Stimulated activated effector memory CD8-positive, alpha-beta T cell treated with anti-CD3 and anti-CD28 coated beads, Interleukin-12 subunit alpha, Interleukin-12 subunit beta, amount 100 ng/mL, for 72 hours (primary cell): ENCODE data around the gene YWHAE.
A peak's percentile ranks its signal among the peaks of the same experiment; 100 is the strongest.
"Not testable (repeated sequence)": the region's sequence is repeated elsewhere in the genome, so short reads cannot be mapped to it uniquely, and the experiment has no call there.

Experiments
- ATAC-seq: fragments of 150-1000 bp; cut with Tn5 transposase; 2 replicates; pipeline ENCODE4 v1.10.0; 2021
- DNase-seq, 2 donors: peaks; one replicate each; pipeline ENCODE4 v3.0.0; 2021 to 2022; ENCODE audit warnings: low spot score in 2 of 2
- H3K27ac Mint-ChIP-seq: one replicate; pipeline ENCODE4 v1.8.0; 2022; ENCODE audit warnings: mild to moderate bottlenecking, mixed read lengths
- H3K36me3 Mint-ChIP-seq: one replicate; pipeline ENCODE4 v1.8.0; 2022; ENCODE audit warnings: mild to moderate bottlenecking, mixed read lengths
- H3K4me1 Mint-ChIP-seq: one replicate; pipeline ENCODE4 v1.8.0; 2022; ENCODE audit warnings: mixed read lengths
- H3K4me3 Mint-ChIP-seq: one replicate; pipeline ENCODE4 v1.8.0; 2022; ENCODE audit warnings: mild to moderate bottlenecking, mixed read lengths
- H3K9me3 Mint-ChIP-seq: one replicate; pipeline ENCODE4 v1.8.0; 2022; ENCODE audit warnings: mixed read lengths

The YWHAE gene

DNA sequence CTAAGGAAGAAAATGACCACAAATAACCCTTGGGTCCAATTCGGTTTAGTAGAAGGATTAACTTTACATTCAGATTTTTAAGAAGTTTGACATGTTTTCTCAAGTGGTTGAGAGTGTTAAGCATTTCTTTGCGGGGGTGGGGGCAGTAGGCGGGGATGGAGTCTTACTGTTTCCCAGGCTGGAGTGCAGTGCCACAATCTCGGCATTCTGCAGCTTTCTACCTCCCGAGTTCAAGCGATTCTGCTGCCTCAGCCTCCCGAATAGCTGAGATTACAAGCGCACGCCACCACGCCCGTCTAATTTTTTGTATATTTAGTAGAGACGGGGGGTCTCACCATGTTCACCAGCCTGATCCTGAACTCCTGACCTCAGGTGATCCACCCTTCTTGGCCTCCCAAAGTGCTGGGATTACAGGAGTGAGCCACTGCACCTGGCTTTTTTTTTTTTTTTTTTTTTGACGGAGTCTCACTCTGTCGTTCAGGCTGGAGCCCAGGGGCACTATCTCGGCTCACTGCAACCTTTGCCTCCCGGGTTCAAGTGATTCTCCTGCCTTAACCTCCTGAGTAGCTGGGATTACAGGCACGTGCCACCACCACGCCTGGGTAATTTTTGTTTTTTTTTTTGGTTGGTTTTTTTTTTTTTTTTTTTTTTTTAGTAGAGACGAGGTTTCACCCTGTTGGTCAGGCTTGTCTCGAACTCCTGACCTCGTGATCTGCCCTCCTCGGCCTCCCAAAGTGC is 12.4 kb downstream of the YWHAE start:
- ATAC-seq, H3K4me3 Mint-ChIP-seq, DNase-seq, H3K9me3 Mint-ChIP-seq, H3K27ac Mint-ChIP-seq: not testable (repeated sequence)
- Mint-ChIP-seq H3K4me1 (peaks cover 39% of the 10 kb centered on the region), H3K36me3 (peaks cover 91% of the 10 kb centered on the region)

DNA sequence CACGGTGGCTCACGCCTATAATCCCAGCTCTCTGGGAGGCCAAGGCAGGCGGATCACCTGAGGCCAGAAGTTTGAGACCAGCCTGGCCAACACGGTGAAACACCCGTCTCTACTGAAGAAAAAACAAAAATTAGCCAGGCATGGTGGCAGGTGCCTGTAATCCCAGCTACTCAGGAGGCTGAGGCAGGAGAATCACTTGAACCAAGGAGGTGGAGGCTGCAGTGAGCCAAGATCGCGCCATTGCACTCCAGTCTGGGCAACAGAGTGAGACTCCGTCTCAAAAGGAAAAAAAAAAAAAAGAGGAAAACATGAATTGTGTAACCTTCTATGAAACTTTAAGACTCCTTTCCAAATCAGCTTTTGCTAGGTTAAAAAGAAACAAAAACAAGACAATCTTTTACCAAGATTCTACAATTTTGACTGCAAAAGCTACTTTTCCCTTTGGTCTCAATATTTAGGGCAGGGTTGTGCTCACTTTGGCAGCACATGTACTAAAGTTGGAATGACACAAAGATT is 13.3 kb downstream of the YWHAE start:
- not testable (repeated sequence) for H3K4me3 Mint-ChIP-seq, DNase-seq, ATAC-seq, H3K27ac Mint-ChIP-seq, H3K9me3 Mint-ChIP-seq
- Mint-ChIP-seq H3K36me3 (peaks cover 91% of the 10 kb centered on the region), H3K4me1 (peaks cover 42% of the 10 kb centered on the region)

DNA sequence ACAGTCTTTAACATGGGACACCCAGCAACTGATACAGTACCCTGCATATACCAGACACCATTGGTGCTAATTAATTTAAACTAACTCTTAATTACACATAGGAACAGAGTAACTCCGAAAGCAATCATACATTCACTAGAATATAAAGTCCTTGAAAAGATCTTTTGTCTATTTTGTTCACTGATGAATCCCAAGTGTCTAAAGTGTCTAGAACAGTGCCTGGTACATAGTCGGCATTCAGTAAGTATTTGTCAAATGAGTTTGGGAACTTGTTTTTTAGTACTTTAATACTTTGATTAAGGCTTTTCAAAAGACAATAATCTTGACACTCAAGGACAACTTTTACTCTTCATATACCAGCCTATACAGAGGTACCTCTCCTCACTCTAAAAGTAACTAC is 13.8 kb downstream of the YWHAE start:
- no peak overlapping the region for H3K27ac Mint-ChIP-seq
- ATAC-seq = no peak
- peaks cover 91% of the 10 kb centered on the region for H3K36me3 Mint-ChIP-seq
- H3K9me3 Mint-ChIP-seq = no peaks in the 10 kb centered on the region
- H3K4me3 Mint-ChIP-seq = no peak overlapping the region
- H3K4me1 Mint-ChIP-seq = peaks cover 46% of the 10 kb centered on the region
- DNase-seq = no peak

DNA sequence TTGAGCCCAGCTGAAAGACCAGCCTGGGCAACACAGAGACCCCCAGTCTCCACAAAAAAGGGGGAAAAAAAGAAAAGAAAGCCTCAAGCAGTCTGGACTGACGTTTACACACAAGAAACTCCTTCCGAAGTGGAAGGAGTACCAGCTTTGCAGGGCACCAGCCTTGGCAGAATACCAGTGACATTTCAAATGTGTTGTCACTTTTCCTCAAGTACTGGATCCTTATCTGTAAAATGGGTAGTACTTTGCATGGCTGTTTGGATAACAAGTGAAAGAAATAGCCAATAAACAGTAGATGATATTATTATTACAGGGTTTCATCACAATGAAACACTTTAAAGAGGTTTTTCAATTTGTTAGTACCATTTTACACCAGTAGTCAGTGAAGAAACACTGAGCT is 14.2 kb downstream of the YWHAE start:
- Mint-ChIP-seq H3K9me3 (no peaks in the 10 kb centered on the region), H3K27ac (no peak overlapping the region), H3K4me1 (peaks cover 49% of the 10 kb centered on the region), H3K36me3 (peaks cover 91% of the 10 kb centered on the region), H3K4me3 (no peak overlapping the region)
- no peak for DNase-seq
- no peak for ATAC-seq

DNA sequence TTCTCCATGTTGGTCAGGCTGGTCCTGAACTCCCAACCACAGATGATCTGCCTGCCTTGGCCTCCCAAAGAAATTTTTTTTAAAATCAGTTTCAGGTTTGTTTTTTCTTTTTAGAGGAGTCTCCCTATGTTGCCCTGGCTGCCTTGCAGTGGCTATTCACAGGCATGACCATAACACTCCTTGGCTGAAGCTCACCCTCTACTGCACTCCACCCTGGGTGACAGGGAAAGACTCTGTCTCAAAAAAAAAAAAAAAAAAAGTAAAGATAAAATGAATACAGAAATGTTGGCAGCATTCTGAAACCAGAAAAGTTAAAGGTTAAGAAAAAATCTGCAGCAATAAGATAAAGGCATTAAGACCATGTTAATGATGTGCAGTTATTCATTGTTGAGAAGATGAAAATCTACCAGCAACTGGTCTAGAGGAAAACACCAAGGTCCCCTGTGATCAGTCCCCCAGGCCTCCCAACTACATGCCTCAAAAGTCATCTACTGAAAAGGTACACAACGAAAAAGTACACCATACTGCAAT is 15.1 kb downstream of the YWHAE start:
- Mint-ChIP-seq H3K36me3 (peaks cover 91% of the 10 kb centered on the region), H3K4me1 (peaks cover 50% of the 10 kb centered on the region), H3K9me3 (no peaks in the 10 kb centered on the region), H3K27ac (no peak overlapping the region), H3K4me3 (no peak overlapping the region)
- no peak for DNase-seq
- no peak for ATAC-seq

DNA sequence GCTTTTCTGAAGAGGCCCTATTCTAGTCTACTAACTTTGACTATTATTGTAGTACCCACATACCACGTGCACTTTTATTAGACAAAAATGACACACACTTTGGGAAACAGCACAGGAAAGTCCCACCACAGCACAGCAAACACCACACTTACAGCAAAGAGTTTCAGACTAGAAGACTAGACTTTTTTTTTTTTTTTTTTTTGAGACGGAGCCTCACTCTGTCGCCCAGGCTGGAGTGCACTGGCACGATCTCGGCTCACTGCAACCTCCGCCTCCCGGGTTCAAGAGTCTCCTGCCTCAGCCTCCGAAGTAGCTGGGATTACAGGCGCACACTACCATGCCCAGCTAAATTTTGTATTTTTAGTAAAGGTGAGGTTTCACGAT is 20.1 kb downstream of the YWHAE start:
- peak overlapping the region; percentile 12 for H3K27ac Mint-ChIP-seq
- H3K4me1 Mint-ChIP-seq = peaks cover 64% of the 10 kb centered on the region
- H3K4me3 Mint-ChIP-seq = peak overlapping the region; percentile 34
- peak; percentile 93 for ATAC-seq
- H3K36me3 Mint-ChIP-seq = peaks cover 86% of the 10 kb centered on the region
- DNase-seq = no peak
- H3K9me3 Mint-ChIP-seq = no peaks in the 10 kb centered on the region

DNA sequence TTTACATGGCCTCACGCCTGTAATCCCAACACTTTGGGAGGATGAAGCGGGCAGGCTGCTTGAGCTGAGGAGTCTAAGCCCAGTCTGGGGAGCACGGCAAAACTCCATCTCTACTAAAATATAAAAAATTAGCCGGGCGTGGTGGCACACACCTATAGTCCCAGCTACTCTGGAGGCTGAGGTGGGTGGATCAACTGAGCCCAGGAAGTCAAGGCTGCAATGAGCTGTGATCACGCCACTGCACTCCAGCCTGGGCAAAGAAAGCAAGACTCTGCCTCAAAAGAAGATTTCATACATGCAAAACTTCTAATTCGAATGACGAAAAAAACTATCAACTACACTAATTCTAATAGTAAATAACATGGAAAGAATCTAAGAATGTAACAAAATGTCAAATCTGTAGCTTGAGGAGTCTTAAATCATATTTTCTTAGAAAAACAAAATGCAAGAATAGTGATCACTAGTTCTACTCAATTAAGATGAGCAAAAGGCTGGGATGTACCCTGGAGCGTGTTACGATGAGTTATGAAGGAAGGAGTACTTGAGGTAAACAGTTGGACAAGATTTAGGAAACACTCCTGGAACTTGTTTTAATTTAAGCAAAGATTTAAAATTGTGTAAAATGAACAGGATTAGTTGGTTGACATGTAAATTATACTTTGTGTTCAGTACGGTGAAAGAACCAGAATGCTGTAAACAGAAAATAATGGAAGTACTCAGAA is 20.7 kb downstream of the YWHAE start:
- DNase-seq (no peak), ATAC-seq (no peak)
- peak overlapping the region; percentile 34 for H3K4me3 Mint-ChIP-seq
- H3K9me3 Mint-ChIP-seq = no peaks in the 10 kb centered on the region
- peaks cover 86% of the 10 kb centered on the region for H3K36me3 Mint-ChIP-seq
- H3K27ac Mint-ChIP-seq = peak overlapping the region; percentile 12
- peaks cover 70% of the 10 kb centered on the region for H3K4me1 Mint-ChIP-seq

DNA sequence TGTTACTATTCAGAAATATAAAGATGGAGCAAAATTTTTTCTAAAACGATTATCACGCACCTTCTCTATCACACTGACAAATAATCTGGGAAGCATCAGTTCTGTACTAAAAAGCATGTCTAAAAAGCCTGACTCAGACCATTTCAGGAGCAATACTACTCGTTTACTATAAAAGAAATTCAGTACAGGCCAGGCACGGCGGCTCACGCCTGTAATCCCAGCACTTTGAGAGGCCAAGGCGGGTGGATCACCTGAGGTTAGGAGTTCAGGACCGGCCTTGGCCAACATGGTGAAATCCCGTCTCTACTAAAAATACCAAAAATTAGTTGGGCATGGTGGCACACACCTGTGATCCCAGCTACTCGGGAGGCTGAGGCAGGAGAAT is 21.6 kb downstream of the YWHAE start:
- not testable (repeated sequence) for H3K9me3 Mint-ChIP-seq, H3K27ac Mint-ChIP-seq, DNase-seq, ATAC-seq, H3K4me3 Mint-ChIP-seq
- peaks cover 73% of the 10 kb centered on the region for H3K4me1 Mint-ChIP-seq
- H3K36me3 Mint-ChIP-seq = peaks cover 88% of the 10 kb centered on the region

DNA sequence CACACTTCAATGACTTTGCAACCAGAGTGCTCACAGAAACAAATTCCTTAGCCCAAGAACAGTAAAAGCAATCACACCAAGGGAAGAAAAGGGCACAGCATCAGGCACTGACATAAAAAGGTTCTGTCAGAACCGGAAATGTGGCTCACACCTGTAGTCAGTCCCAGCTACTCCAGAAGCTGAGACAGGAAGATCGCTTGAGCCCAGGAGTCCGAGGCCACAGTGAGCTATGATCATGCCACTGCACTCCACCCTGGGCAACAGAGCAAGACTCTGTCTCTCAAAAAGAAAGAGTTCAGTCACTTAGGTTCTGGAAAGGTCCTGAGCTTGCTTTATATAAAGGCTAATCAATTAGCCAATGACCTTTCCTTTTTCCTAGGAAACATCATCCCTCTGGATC is 22.7 kb downstream of the YWHAE start:
- no peaks in the 10 kb centered on the region for H3K9me3 Mint-ChIP-seq
- ATAC-seq (no peak), DNase-seq (no peak)
- H3K4me1 Mint-ChIP-seq = peaks cover 73% of the 10 kb centered on the region
- H3K4me3 Mint-ChIP-seq = peak overlapping the region; percentile 58
- peak overlapping the region; percentile 58 for H3K27ac Mint-ChIP-seq
- H3K36me3 Mint-ChIP-seq = peaks cover 88% of the 10 kb centered on the region

DNA sequence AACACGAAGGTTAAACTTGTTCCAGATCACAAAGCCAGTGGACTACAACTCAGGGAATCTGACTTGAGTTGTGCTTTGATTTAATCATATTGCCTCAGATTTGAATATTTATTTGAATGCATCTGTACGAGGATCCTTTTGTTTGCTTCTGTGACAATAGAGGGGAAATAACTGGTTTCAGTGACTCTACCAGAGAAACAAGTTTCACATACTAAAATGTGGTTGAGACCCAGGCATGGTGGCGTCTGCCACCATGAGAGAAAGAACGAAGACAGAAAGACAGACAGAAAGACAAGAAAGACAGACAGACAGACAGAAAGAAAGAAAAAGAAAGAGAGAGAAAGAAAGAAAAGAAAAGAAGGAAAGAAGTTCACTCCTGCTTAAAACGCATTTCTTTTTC is 24.0 kb downstream of the YWHAE start:
- peak overlapping the region; percentile 58 for H3K4me3 Mint-ChIP-seq
- H3K9me3 Mint-ChIP-seq = no peaks in the 10 kb centered on the region
- H3K27ac Mint-ChIP-seq = peak overlapping the region; percentile 58
- peaks cover 87% of the 10 kb centered on the region for H3K36me3 Mint-ChIP-seq
- no peak for DNase-seq
- peak; percentile 56 for ATAC-seq
- peaks cover 64% of the 10 kb centered on the region for H3K4me1 Mint-ChIP-seq

DNA sequence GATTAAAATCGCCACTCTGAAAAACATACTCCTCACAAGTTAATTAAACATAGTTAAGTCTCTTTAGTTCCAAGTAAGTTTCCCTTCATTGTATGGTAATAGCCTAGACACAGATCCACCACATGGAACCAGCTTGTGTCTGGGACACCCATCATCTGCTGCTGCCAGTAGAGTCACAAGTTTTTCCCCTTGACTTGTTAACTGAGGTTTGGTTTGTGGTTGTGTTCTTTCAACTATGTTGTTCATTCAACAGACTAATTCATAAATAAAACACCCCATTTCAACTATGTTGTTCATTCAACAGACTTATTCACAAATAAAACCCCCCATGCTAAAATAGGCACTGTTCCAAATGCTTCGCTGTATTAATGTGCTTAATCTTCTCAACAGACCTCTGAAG is 24.4 kb downstream of the YWHAE start:
- peaks cover 87% of the 10 kb centered on the region for H3K36me3 Mint-ChIP-seq

DNA sequence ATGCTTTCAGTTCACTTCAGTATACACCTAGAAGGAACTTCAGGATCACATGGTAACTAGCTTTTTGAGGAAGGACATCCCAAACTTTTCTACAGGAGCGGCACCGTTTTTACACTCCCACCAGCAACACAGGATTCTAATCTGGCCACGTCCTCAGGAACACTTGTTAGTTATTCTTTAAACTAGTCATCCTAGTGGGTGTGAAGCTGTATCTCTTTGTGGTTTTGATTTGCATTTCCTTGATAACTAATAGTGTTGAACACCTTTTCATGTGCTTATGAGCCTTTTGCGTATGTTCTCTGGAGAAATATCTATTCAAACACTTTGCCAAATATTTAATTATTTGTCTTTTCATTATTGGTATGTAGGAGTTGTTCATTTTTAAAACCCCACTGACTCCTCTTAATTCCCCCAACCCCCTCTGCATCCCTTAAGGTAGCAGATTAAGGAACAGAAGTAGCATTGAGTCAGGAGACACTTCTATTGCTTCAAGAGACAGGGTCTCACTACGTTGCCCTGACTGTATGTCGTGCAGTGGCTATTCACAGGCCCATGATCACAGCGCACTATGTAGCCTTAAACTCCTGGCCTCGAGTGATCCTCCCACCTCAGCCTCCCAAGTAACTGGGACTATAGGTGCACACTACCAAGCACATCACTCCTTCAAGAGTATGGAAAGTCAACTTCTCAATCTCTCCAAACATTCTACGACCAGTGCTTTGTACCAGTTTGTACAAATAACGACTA is 25.4 kb downstream of the YWHAE start:
- peaks cover 85% of the 10 kb centered on the region for H3K36me3 Mint-ChIP-seq
- peaks cover 51% of the 10 kb centered on the region for H3K4me1 Mint-ChIP-seq
- H3K4me3 Mint-ChIP-seq = peak overlapping the region; percentile 58
- no peaks in the 10 kb centered on the region for H3K9me3 Mint-ChIP-seq
- H3K27ac Mint-ChIP-seq = peak overlapping the region; percentile 58
- ATAC-seq (peak; percentile 84), DNase-seq (no peak)

More for the DNA sequence above, 24.4 kb downstream of the YWHAE start:
- ATAC-seq (peak; percentile 79), DNase-seq (no peak)
- H3K4me3 Mint-ChIP-seq = peak overlapping the region; percentile 58
- H3K27ac Mint-ChIP-seq = peak overlapping the region; percentile 58
- no peaks in the 10 kb centered on the region for H3K9me3 Mint-ChIP-seq
- H3K4me1 Mint-ChIP-seq = peaks cover 59% of the 10 kb centered on the region

DNA sequence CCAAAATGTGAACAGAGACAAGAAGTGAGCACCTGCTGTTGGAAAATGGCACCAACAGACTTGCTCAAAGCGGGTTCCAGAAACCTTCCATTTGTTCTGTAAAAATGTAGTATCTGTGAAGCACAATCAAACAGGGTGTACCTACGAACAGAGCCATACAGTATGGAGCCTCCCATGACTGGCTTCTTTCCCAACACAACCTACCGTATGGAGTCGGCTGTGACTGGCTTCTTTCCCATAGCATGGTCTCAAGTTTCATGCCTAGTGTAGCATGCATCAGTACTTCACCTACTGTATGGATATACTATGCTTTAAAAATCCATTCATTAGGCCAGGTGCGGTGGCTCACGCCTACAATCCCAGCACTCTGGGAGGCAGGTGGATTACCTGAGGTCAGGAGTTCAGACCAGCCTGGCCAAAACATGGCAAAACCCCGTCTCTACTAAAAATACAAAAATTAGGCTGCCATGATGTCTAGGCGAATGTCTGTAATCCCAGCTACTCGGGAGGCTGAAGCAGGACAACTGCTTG is 26.2 kb downstream of the YWHAE start:
- ATAC-seq (no peak), DNase-seq (no peak)
- H3K4me3 Mint-ChIP-seq = peak overlapping the region; percentile 58
- no peaks in the 10 kb centered on the region for H3K9me3 Mint-ChIP-seq
- H3K4me1 Mint-ChIP-seq = peaks cover 46% of the 10 kb centered on the region
- H3K27ac Mint-ChIP-seq = peak overlapping the region; percentile 14
- H3K36me3 Mint-ChIP-seq = peaks cover 83% of the 10 kb centered on the region

DNA sequence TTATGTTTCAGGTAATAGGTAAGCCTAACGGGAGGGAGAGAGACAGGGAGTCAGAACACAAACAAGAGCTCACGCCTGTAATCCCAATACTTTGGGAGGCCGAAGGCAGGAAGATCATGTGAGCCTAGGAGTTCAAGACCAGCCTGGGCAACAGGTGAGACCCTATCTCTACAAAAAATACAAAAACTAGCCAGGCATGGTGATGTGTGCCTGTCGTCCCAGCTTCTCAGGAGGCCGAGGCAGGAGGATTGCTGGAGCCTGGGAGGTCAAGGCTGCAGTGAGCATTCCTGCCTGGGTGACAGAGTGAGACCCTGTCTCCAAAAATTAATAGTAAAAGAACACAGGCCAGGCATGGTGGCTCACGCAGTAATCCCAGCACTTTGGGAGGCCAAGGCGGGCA is 27.4 kb downstream of the YWHAE start:
- ATAC-seq (no peak), DNase-seq (no peak)
- Mint-ChIP-seq H3K27ac (no peak overlapping the region), H3K4me1 (peaks cover 45% of the 10 kb centered on the region), H3K4me3 (no peak overlapping the region), H3K9me3 (no peaks in the 10 kb centered on the region), H3K36me3 (peaks cover 80% of the 10 kb centered on the region)
